Body of pancreas (tissue), 4 donors: ENCODE measurements around the gene SWSAP1. TPM values are rescaled to one million over a fixed set of nuclear protein-coding genes. Genes with fewer than 3 reads are reported as not detected.
"Not testable (repeated sequence)": the region's sequence is repeated elsewhere in the genome, so short reads cannot be mapped to it uniquely, and the experiment has no call there.

ENCODE experiments used
- ATAC-seq: fragments of 150-250 bp; one replicate; pipeline ENCODE4 v1.9.1; 2016
- DNase-seq, 4 donors: peaks; one replicate each; pipeline ENCODE4 v3.0.0-alpha.2; 2019
- H3K27ac ChIP-seq, 4 donors: fragments of 200-600 bp; sonication (generic); 1 replicate in 3 of 4; 2 replicates in 1 of 4; pipeline versions ENCODE4 v1.5.1 to v1.6.1; 2016 to 2019; ENCODE audit warnings: mild to moderate bottlenecking in 1 of 4, mixed read lengths in 1 of 4, moderate library complexity in 1 of 4
- H3K27me3 ChIP-seq, 2 donors: fragments of 200-600 bp; sonication (generic); one replicate each; pipeline ENCODE4 v1.6.0; 2016; ENCODE audit warnings: mild to moderate bottlenecking in 1 of 2
- H3K36me3 ChIP-seq, 2 donors: fragments of 200-600 bp; sonication (generic); replicated peaks in 1 of 2; 2 replicates each; pipeline ENCODE4 v1.5.1; 2016; ENCODE audit warnings: low read depth in 2 of 2; ENCODE audit not compliant: insufficient read depth in 1 of 2
- H3K4me1 ChIP-seq: fragments of 200-600 bp; sonication (generic); one replicate; pipeline ENCODE4 v1.6.0; 2016
- H3K4me3 ChIP-seq, 2 donors: fragments of 200-600 bp; sonication (generic); 1 replicate in 1 of 2; 2 replicates in 1 of 2; pipeline ENCODE4 v1.5.1; 2016 to 2019
- H3K9me3 ChIP-seq, 3 donors: fragments of 200-600 bp; sonication (generic); 1 replicate in 2 of 3; 2 replicates in 1 of 3; pipeline ENCODE4 v1.5.1; 2016
- CTCF ChIP-seq, 7 experiments: fragments of 450-650 bp in 4 of 7; fragments of 200-600 bp in 3 of 7; sonication (generic) in 3 of 7; IDR thresholded peaks; one replicate each; pipeline ENCODE4 v1.5.1; 2016 to 2019; ENCODE audit warnings: antibody characterized with exemption in 7 of 7
- POLR2A ChIP-seq, 3 donors: fragments of 450-650 bp; IDR thresholded peaks; one replicate each; pipeline ENCODE4 v1.6.1; 2016; ENCODE audit warnings: antibody characterized with exemption in 3 of 3, mild to moderate bottlenecking in 2 of 3
- WGBS, 2 donors: methylation state at CpG; one replicate each; pipeline ENCODE4 v1.1.5; 2017; 5-methylcytosine and 5-hydroxymethylcytosine counted together
- intact Hi-C: fragments of 100-400 bp; cut with DNase I; formaldehyde crosslinking; loops from one replicate; pipeline ENCODE4 v1.15.1; 2023
- total RNA-seq, 2 donors: library from RNA; depleted of rRNA; stranded (reverse); fragments of >200 nt; gene quantifications; one replicate each; pipeline ENCODE4 v1.1.0, GENCODE V29; 2016

Gene SWSAP1
- total RNA-seq, 2 donors from 2014 or later, result 0.78 to 2.0 TPM

DNA sequence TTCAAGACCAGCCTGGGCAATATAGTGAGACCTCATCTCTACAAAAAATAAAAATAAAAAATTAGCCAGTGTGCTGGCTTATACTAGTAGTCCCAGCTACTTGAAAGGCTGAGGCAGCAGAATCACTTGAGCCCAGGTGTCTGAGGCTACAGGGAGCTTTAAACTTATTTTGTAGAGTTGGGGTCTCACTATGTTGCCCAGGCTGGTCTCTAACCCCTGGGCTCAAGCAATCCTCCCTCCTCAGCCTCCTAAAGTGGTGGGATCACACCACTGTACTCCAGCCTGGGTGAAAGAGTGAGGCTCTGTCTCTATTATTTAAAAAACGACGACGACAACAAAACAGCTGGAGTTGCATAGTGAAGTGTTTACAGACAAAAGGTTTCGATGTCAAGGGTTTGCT, 43.0 kb upstream of the SWSAP1 start:
- ATAC-seq, result no peak
- H3K27me3 ChIP-seq, result no peaks in the 10 kb centered on the region
- intact Hi-C loops, result no loop called here
- H3K36me3 ChIP-seq, result peaks cover 10 to 56% of the 10 kb centered on the region in 2 donors
- no peak overlapping the region for H3K27ac ChIP-seq
- no peak for DNase-seq
- TF ChIP-seq CTCF (IDR thresholded peaks at IDR 0.05) (no peak), POLR2A (IDR thresholded peaks at IDR 0.05) (no peak)
- H3K4me1 ChIP-seq, result peaks cover 3% of the 10 kb centered on the region
- no peaks in the 10 kb centered on the region for H3K9me3 ChIP-seq
- no peak overlapping the region for H3K4me3 ChIP-seq
- 78 to 94% methylated on average over 4 of the region's 4 CpGs for WGBS, 2 donors

- Histone ChIP-seq H3K9me3 (no peaks in the 10 kb centered on the region), H3K4me1 (peaks cover 16% of the 10 kb centered on the region), H3K4me3 (no peak overlapping the region), H3K27ac (no peak overlapping the region), H3K36me3 (peaks cover 10 to 47% of the 10 kb centered on the region in 2 donors), H3K27me3 (no peaks in the 10 kb centered on the region)
- WGBS, 2 donors, result 94 to 96% methylated on average over 5 of the region's 5 CpGs
- no peak for ATAC-seq
- no peak for DNase-seq
- intact Hi-C loops, result no loop called here
- TF ChIP-seq POLR2A (IDR thresholded peaks at IDR 0.05), result no peak
- TF ChIP-seq CTCF (IDR thresholded peaks at IDR 0.05), result no peak
Observed at GRCh38 chr19:11332822-11333221, 41.6 kb upstream of the SWSAP1 start.

DNA sequence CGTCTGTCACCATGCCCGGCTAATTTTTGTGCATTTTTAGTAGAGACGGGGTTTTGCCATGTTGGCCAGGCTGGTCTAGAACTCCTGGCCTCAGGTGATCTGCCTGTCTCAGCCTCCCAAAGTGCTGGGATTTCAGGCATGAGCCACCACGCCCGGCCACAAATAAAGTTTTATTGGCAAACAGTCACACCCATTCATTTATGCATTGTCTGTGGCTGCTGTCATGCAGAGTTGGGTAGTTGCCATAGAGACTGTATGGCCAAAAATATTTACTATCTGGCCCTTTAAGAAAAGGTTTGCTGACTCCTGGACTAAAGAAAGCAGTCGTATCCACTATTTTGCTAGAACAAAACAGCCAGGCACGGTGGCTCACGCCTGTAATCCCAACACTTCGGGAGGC, 40.6 kb upstream of the SWSAP1 start:
- Histone ChIP-seq H3K36me3 (peaks cover 10 to 42% of the 10 kb centered on the region in 2 donors), H3K4me1 (peaks cover 22% of the 10 kb centered on the region)
- intact Hi-C loops, H3K27ac ChIP-seq, DNase-seq, H3K4me3 ChIP-seq, H3K9me3 ChIP-seq, ATAC-seq, H3K27me3 ChIP-seq: not testable (repeated sequence)
- WGBS, 2 donors, result 82 to 83% methylated on average over 9 of the region's 9 CpGs

- Histone ChIP-seq H3K9me3 (no peaks in the 10 kb centered on the region), H3K4me1 (peaks cover 27% of the 10 kb centered on the region), H3K36me3 (peaks cover 10 to 35% of the 10 kb centered on the region in 2 donors), H3K4me3 (no peak overlapping the region), H3K27me3 (no peaks in the 10 kb centered on the region), H3K27ac (no peak overlapping the region)
- no peak for TF ChIP-seq POLR2A (IDR thresholded peaks at IDR 0.05)
- TF ChIP-seq CTCF (IDR thresholded peaks at IDR 0.05), result no peak
- ATAC-seq (no peak), DNase-seq (peak in 1 of 4 donors; percentile 35)
- 92 to 93% methylated on average over 12 to 17 of the region's 17 CpGs for WGBS, 2 donors
- intact Hi-C loops, result no loop called here
Observed at GRCh38 chr19:11335449-11336146, 38.9 kb upstream of the SWSAP1 start.

- 47 to 65% methylated on average over 14 of the region's 14 CpGs for WGBS, 2 donors
- DNase-seq (no peak), ATAC-seq (no peak)
- Histone ChIP-seq H3K4me1 (peaks cover 27% of the 10 kb centered on the region), H3K27ac (no peak overlapping the region), H3K4me3 (no peak overlapping the region), H3K9me3 (no peaks in the 10 kb centered on the region), H3K36me3 (peaks cover 10 to 35% of the 10 kb centered on the region in 2 donors), H3K27me3 (no peaks in the 10 kb centered on the region)
- TF ChIP-seq POLR2A (IDR thresholded peaks at IDR 0.05), result no peak
- no peak for TF ChIP-seq CTCF (IDR thresholded peaks at IDR 0.05)
- intact Hi-C loops, result no loop called here
Observed at GRCh38 chr19:11337080-11337479, 37.4 kb upstream of the SWSAP1 start.
